ENCODE measurements around the gene PALB2. TPM values are rescaled to one million over a fixed set of nuclear protein-coding genes. Genes with fewer than 3 reads are reported as not detected.
"Not testable (repeated sequence)": the region's sequence is repeated elsewhere in the genome, so short reads cannot be mapped to it uniquely, and the experiment has no call there.

The PALB2 gene
- polyA plus RNA-seq, 3 donors: 2.3 to 3.3 (median 2.5) TPM

GRCh38 chr16:23635958-23636357 is 5.2 kb downstream of the PALB2 start:
- no peak overlapping the region for H3K27ac ChIP-seq (ENCODE audit: low read depth in 1 of 2, low read length in 2 of 2)
- peaks cover 9 to 11% of the 10 kb centered on the region in 2 donors for H3K4me1 ChIP-seq (ENCODE audit: control insufficient read depth in 1 of 2, insufficient read depth in 2 of 2, low read length in 2 of 2)
- peak overlapping the region in 1 of 7 donors; percentile 30 for H3K27ac Mint-ChIP-seq
- H2AFZ ChIP-seq (ENCODE audit: insufficient read depth, low read depth, low read length, poor library complexity, severe bottlenecking): no peak overlapping the region
- H3K36me3 Mint-ChIP-seq: peaks cover 31 to 36% of the 10 kb centered on the region in 2 donors
- no peaks in the 10 kb centered on the region for H3K27me3 ChIP-seq (ENCODE audit: control insufficient read depth in 2 of 2, insufficient read depth in 2 of 2, low read length in 2 of 2)
- no peak overlapping the region for H3K4me2 ChIP-seq (replicated peaks; ENCODE audit: extremely low read depth, low read length, poor library complexity, severe bottlenecking)
- H3K9me3 ChIP-seq (replicated peaks in 1 of 2; ENCODE audit: control insufficient read depth in 1 of 2, insufficient read depth in 1 of 2, low read length in 2 of 2): no peaks in the 10 kb centered on the region
- peaks cover 25% of the 10 kb centered on the region for H3K79me2 ChIP-seq (ENCODE audit: insufficient read depth, low read length)
- no peak for TF ChIP-seq CTCF (IDR thresholded peaks at IDR 0.05)
- H3K27me3 Mint-ChIP-seq (ENCODE audit: low read depth in 3 of 3): peaks cover 0 to 2% (median 0%) of the 10 kb centered on the region in 3 donors
- no peaks in the 10 kb centered on the region for H3K9me3 Mint-ChIP-seq
- no peaks in the 10 kb centered on the region for H4K20me1 ChIP-seq (ENCODE audit: insufficient read depth, low read length)
- intact Hi-C loops (cut with micrococcal nuclease): no loop called here
- H3K4me3 Mint-ChIP-seq: no peak overlapping the region
- no peak for DNase-seq
- peaks cover 10% of the 10 kb centered on the region for H3K4me1 Mint-ChIP-seq
- peaks cover 16 to 46% of the 10 kb centered on the region in 2 donors for H3K36me3 ChIP-seq (replicated peaks in 1 of 2; ENCODE audit: control insufficient read depth in 1 of 2, insufficient read depth in 2 of 2, low read length in 2 of 2)
- no peak overlapping the region for H3K9ac ChIP-seq (ENCODE audit: insufficient read depth, low read length, poor library complexity, severe bottlenecking)
- H3K4me3 ChIP-seq (replicated peaks in 1 of 3; ENCODE audit: low read depth in 2 of 3, low read length in 3 of 3): no peak overlapping the region

- no peak overlapping the region for H3K4me3 ChIP-seq (replicated peaks in 1 of 3; ENCODE audit: low read depth in 2 of 3, low read length in 3 of 3)
- no peak overlapping the region for H2AFZ ChIP-seq (ENCODE audit: insufficient read depth, low read depth, low read length, poor library complexity, severe bottlenecking)
- no peak for TF ChIP-seq CTCF (IDR thresholded peaks at IDR 0.05)
- H3K4me2 ChIP-seq (replicated peaks; ENCODE audit: extremely low read depth, low read length, poor library complexity, severe bottlenecking): no peak overlapping the region
- H3K27me3 Mint-ChIP-seq (ENCODE audit: low read depth in 3 of 3): peaks cover 0 to 2% (median 0%) of the 10 kb centered on the region in 3 donors
- H3K27ac Mint-ChIP-seq: no peak overlapping the region
- peaks cover 40 to 47% of the 10 kb centered on the region in 2 donors for H3K36me3 Mint-ChIP-seq
- H3K9me3 Mint-ChIP-seq: no peaks in the 10 kb centered on the region
- peaks cover 11% of the 10 kb centered on the region for H3K79me2 ChIP-seq (ENCODE audit: insufficient read depth, low read length)
- no peaks in the 10 kb centered on the region for H3K9me3 ChIP-seq (replicated peaks in 1 of 2; ENCODE audit: control insufficient read depth in 1 of 2, insufficient read depth in 1 of 2, low read length in 2 of 2)
- H3K4me3 Mint-ChIP-seq: no peak overlapping the region
- no peak for DNase-seq
- peaks cover 23 to 56% of the 10 kb centered on the region in 2 donors for H3K36me3 ChIP-seq (replicated peaks in 1 of 2; ENCODE audit: control insufficient read depth in 1 of 2, insufficient read depth in 2 of 2, low read length in 2 of 2)
- H3K4me1 Mint-ChIP-seq: no peaks in the 10 kb centered on the region
- H3K9ac ChIP-seq (ENCODE audit: insufficient read depth, low read length, poor library complexity, severe bottlenecking): no peak overlapping the region
- H3K27ac ChIP-seq (ENCODE audit: low read depth in 1 of 2, low read length in 2 of 2): no peak overlapping the region
- intact Hi-C loops (cut with micrococcal nuclease): no loop called here
- no peaks in the 10 kb centered on the region for H4K20me1 ChIP-seq (ENCODE audit: insufficient read depth, low read length)
- no peaks in the 10 kb centered on the region for H3K27me3 ChIP-seq (ENCODE audit: control insufficient read depth in 2 of 2, insufficient read depth in 2 of 2, low read length in 2 of 2)
- no CpG with 5 or more reads among the region's 4 CpGs for WGBS (ENCODE audit: insufficient coverage)
- no peaks in the 10 kb centered on the region for H3K4me1 ChIP-seq (ENCODE audit: control insufficient read depth in 1 of 2, insufficient read depth in 2 of 2, low read length in 2 of 2)
Measured at GRCh38 chr16:23634461-23635036, 6.6 kb downstream of the PALB2 start.

GRCh38 chr16:23631874-23632273 is 9.2 kb downstream of the PALB2 start:
- not testable (repeated sequence) for H3K27ac Mint-ChIP-seq; H3K79me2 ChIP-seq (ENCODE audit: insufficient read depth, low read length); H3K27ac ChIP-seq (ENCODE audit: low read depth in 1 of 2, low read length in 2 of 2)

More at GRCh38 chr16:23631874-23632273, 9.2 kb downstream of the PALB2 start:
- H3K4me1 ChIP-seq (ENCODE audit: control insufficient read depth in 1 of 2, insufficient read depth in 2 of 2, low read length in 2 of 2); H3K4me1 Mint-ChIP-seq; H3K9me3 Mint-ChIP-seq; H2AFZ ChIP-seq (ENCODE audit: insufficient read depth, low read depth, low read length, poor library complexity, severe bottlenecking); intact Hi-C loops (cut with micrococcal nuclease); H3K27me3 ChIP-seq (ENCODE audit: control insufficient read depth in 2 of 2, insufficient read depth in 2 of 2, low read length in 2 of 2); DNase-seq; H3K4me3 ChIP-seq (replicated peaks in 1 of 3; ENCODE audit: low read depth in 2 of 3, low read length in 3 of 3); H3K9me3 ChIP-seq (replicated peaks in 1 of 2; ENCODE audit: control insufficient read depth in 1 of 2, insufficient read depth in 1 of 2, low read length in 2 of 2); H3K9ac ChIP-seq (ENCODE audit: insufficient read depth, low read length, poor library complexity, severe bottlenecking); H3K4me2 ChIP-seq (replicated peaks; ENCODE audit: extremely low read depth, low read length, poor library complexity, severe bottlenecking); H3K27me3 Mint-ChIP-seq (ENCODE audit: low read depth in 3 of 3); H4K20me1 ChIP-seq (ENCODE audit: insufficient read depth, low read length); H3K4me3 Mint-ChIP-seq: not testable (repeated sequence)
- H3K36me3 ChIP-seq (replicated peaks in 1 of 2; ENCODE audit: control insufficient read depth in 1 of 2, insufficient read depth in 2 of 2, low read length in 2 of 2): peaks cover 35 to 64% of the 10 kb centered on the region in 2 donors
- H3K36me3 Mint-ChIP-seq: peaks cover 53 to 62% of the 10 kb centered on the region in 2 donors
- 100% methylated on average over 1 of the region's 3 CpGs for WGBS (ENCODE audit: insufficient coverage)

All from CD14-positive monocyte (primary cell).